ENCODE results near the gene KIAA1614.

Gene KIAA1614

GRCh38 chr1:180892675-180893074 is 20.0 kb upstream of the KIAA1614 start:
- Histone ChIP-seq H3K4me1 (ENCODE audit: control insufficient read depth, insufficient read depth, low read length) (no peaks in the 10 kb centered on the region), H3K36me3 (ENCODE audit: control insufficient read depth, insufficient read depth, low read length) (no peaks in the 10 kb centered on the region), H3K9ac (ENCODE audit: low read depth, low read length) (no peak overlapping the region), H3K9me3 (ENCODE audit: control insufficient read depth, insufficient read depth, low read length) (no peaks in the 10 kb centered on the region), H3K27me3 (ENCODE audit: control insufficient read depth, insufficient read depth, low read length) (no peaks in the 10 kb centered on the region), H3K27ac (ENCODE audit: low read depth, low read length) (no peak overlapping the region), H3K4me3 (ENCODE audit: low read depth, low read length) (no peak overlapping the region)

DNA sequence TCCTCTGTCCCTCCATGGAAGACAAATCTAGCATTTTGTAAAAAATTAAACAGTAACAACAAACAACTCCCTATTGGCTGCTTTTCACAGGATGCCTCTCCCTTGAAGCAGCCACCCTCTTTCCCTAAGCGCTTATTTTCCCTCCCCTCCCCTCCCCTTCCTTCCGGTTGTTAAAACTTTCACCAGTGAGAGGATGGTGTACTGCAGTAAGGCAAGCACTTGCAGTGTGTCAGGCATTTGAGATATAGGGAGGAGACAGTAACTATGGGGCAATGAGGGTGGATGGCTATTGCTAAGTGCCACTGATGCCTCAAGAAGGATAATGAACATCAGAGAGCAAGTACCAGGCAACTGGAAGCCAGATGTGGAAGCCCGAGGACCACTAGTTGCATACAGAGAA is 19.1 kb upstream of the KIAA1614 start:
- Histone ChIP-seq H3K36me3 (ENCODE audit: control insufficient read depth, insufficient read depth, low read length) (no peaks in the 10 kb centered on the region), H3K4me1 (ENCODE audit: control insufficient read depth, insufficient read depth, low read length) (peaks cover 4% of the 10 kb centered on the region), H3K9ac (ENCODE audit: low read depth, low read length) (no peak overlapping the region), H3K4me3 (ENCODE audit: low read depth, low read length) (no peak overlapping the region), H3K27me3 (ENCODE audit: control insufficient read depth, insufficient read depth, low read length) (no peaks in the 10 kb centered on the region), H3K27ac (ENCODE audit: low read depth, low read length) (no peak overlapping the region), H3K9me3 (ENCODE audit: control insufficient read depth, insufficient read depth, low read length) (no peaks in the 10 kb centered on the region)

DNA sequence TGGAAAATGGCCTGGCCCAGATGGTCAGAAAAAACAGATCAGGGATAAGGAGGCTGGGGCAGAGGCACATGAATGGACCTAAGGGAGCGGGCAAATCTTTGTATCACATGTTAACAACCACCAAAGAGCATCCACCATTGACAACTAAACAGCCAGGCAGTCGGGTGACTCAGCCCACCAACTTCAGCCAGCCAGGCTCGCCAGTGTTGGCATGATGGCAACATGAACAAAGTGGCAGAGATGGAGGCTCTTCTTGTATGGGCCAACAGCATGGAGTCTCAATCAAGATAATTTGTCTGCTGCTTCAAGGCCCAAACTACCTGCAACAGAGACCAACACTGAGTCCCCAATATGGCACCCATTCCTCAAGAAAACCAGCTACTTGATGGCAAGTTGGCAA is 16.5 kb upstream of the KIAA1614 start:
- Histone ChIP-seq H3K4me3 (ENCODE audit: low read depth, low read length) (no peak overlapping the region), H3K36me3 (ENCODE audit: control insufficient read depth, insufficient read depth, low read length) (no peaks in the 10 kb centered on the region), H3K9ac (ENCODE audit: low read depth, low read length) (no peak overlapping the region), H3K4me1 (ENCODE audit: control insufficient read depth, insufficient read depth, low read length) (peaks cover 12% of the 10 kb centered on the region), H3K9me3 (ENCODE audit: control insufficient read depth, insufficient read depth, low read length) (no peaks in the 10 kb centered on the region), H3K27ac (ENCODE audit: low read depth, low read length) (no peak overlapping the region), H3K27me3 (ENCODE audit: control insufficient read depth, insufficient read depth, low read length) (no peaks in the 10 kb centered on the region)

DNA sequence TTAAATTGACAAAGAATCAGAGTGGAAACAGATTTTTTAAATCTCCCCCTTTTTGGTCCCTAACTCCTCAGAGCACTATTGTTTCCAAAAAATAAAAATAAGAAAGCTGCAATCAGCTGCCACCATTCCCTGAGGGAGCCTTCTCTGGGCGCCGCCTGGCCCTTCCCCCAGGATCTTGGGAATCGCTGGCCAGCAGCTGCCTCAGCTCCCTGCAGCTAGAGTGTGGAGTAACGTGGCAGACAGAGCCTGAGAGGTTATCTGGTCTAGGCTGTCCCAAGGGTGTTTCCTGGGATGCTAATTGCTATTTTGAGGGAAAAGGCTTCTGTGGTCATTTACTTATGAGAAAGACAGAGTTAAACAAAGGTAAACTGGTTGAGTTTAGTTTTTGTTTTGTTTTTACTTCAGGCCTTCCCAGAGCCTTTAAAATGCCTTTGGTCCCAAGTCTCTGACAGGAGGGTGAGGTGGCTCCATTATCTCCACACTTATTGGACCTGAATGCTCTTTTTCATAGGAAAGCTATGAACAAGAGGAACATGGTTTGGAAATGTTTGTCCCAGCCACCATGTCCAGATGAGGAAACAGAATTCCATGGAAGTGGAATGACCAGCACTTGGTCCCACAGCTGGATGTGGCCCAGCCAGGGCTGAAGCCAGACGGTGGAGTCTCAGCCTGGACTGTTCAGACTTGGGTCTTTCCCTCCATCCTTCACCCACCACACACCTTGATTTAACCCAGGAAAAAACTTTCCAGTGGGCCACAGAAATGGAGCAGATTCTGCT is 14.1 kb upstream of the KIAA1614 start:
- H3K4me1 ChIP-seq (ENCODE audit: control insufficient read depth, insufficient read depth, low read length): peaks cover 12% of the 10 kb centered on the region
- H3K36me3 ChIP-seq (ENCODE audit: control insufficient read depth, insufficient read depth, low read length): no peaks in the 10 kb centered on the region
- no peak overlapping the region for H3K4me3 ChIP-seq (ENCODE audit: low read depth, low read length)
- no peaks in the 10 kb centered on the region for H3K9me3 ChIP-seq (ENCODE audit: control insufficient read depth, insufficient read depth, low read length)
- H3K27me3 ChIP-seq (ENCODE audit: control insufficient read depth, insufficient read depth, low read length): no peaks in the 10 kb centered on the region
- H3K27ac ChIP-seq (ENCODE audit: low read depth, low read length): no peak overlapping the region
- H3K9ac ChIP-seq (ENCODE audit: low read depth, low read length): no peak overlapping the region

DNA sequence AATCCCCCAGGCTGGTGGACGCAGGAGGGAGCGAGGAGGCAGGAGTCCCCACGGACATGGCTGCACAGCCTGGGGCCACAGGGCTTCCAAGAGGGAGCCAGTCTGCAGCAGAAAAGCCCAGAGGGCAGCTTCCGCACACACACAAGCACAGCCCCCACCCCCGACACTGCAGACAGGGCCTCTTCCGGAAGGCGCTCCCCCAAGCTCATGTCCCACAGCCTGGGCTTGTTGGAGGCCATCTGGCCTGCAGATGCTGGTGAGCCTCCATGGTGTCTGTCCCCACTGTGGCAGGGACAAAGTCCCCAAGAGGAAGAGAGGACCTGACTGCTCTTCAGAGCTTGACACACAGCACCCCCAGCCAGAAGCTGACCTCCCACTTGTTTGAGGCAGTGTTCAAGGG is 13.4 kb upstream of the KIAA1614 start:
- Histone ChIP-seq H3K36me3 (ENCODE audit: control insufficient read depth, insufficient read depth, low read length) (no peaks in the 10 kb centered on the region), H3K9ac (ENCODE audit: low read depth, low read length) (no peak overlapping the region), H3K4me3 (ENCODE audit: low read depth, low read length) (no peak overlapping the region), H3K9me3 (ENCODE audit: control insufficient read depth, insufficient read depth, low read length) (no peaks in the 10 kb centered on the region), H3K4me1 (ENCODE audit: control insufficient read depth, insufficient read depth, low read length) (peaks cover 12% of the 10 kb centered on the region), H3K27me3 (ENCODE audit: control insufficient read depth, insufficient read depth, low read length) (no peaks in the 10 kb centered on the region), H3K27ac (ENCODE audit: low read depth, low read length) (no peak overlapping the region)

- Histone ChIP-seq H3K36me3 (ENCODE audit: control insufficient read depth, insufficient read depth, low read length) (no peaks in the 10 kb centered on the region), H3K9ac (ENCODE audit: low read depth, low read length) (no peak overlapping the region), H3K4me3 (ENCODE audit: low read depth, low read length) (no peak overlapping the region), H3K27me3 (ENCODE audit: control insufficient read depth, insufficient read depth, low read length) (no peaks in the 10 kb centered on the region), H3K9me3 (ENCODE audit: control insufficient read depth, insufficient read depth, low read length) (no peaks in the 10 kb centered on the region), H3K27ac (ENCODE audit: low read depth, low read length) (no peak overlapping the region), H3K4me1 (ENCODE audit: control insufficient read depth, insufficient read depth, low read length) (peaks cover 12% of the 10 kb centered on the region)
Observed at GRCh38 chr1:180901076-180901990, 11.4 kb upstream of the KIAA1614 start.

GRCh38 chr1:180902541-180902940 is 10.2 kb upstream of the KIAA1614 start:
- no peaks in the 10 kb centered on the region for H3K36me3 ChIP-seq (ENCODE audit: control insufficient read depth, insufficient read depth, low read length)
- no peak overlapping the region for H3K27ac ChIP-seq (ENCODE audit: low read depth, low read length)
- H3K4me3 ChIP-seq (ENCODE audit: low read depth, low read length): no peak overlapping the region
- peaks cover 12% of the 10 kb centered on the region for H3K4me1 ChIP-seq (ENCODE audit: control insufficient read depth, insufficient read depth, low read length)
- H3K9me3 ChIP-seq (ENCODE audit: control insufficient read depth, insufficient read depth, low read length): no peaks in the 10 kb centered on the region
- no peak overlapping the region for H3K9ac ChIP-seq (ENCODE audit: low read depth, low read length)
- H3K27me3 ChIP-seq (ENCODE audit: control insufficient read depth, insufficient read depth, low read length): no peaks in the 10 kb centered on the region

DNA sequence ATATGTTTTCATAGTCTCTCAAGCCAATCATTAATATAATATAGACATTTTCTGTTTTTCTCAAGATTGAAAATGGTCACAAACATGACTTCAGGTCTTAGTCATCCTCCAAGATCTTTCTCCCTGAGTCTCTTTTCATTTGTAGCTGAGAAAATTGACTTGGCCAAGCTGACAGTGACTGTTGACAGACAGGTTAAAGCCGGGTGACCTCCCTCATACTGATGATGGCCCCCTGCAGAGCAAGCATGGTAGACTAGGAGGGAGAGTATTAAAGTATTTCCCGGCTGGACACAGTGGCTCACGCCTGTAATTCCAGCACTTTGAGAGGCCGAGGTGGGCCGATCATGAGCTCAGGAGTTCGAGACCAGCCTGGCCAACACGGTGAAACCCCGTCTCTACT is 6.8 kb upstream of the KIAA1614 start:
- Histone ChIP-seq H3K27ac (ENCODE audit: low read depth, low read length) (no peak overlapping the region), H3K4me1 (ENCODE audit: control insufficient read depth, insufficient read depth, low read length) (no peaks in the 10 kb centered on the region), H3K9me3 (ENCODE audit: control insufficient read depth, insufficient read depth, low read length) (no peaks in the 10 kb centered on the region), H3K9ac (ENCODE audit: low read depth, low read length) (no peak overlapping the region), H3K4me3 (ENCODE audit: low read depth, low read length) (no peak overlapping the region), H3K36me3 (ENCODE audit: control insufficient read depth, insufficient read depth, low read length) (no peaks in the 10 kb centered on the region), H3K27me3 (ENCODE audit: control insufficient read depth, insufficient read depth, low read length) (no peaks in the 10 kb centered on the region)

DNA sequence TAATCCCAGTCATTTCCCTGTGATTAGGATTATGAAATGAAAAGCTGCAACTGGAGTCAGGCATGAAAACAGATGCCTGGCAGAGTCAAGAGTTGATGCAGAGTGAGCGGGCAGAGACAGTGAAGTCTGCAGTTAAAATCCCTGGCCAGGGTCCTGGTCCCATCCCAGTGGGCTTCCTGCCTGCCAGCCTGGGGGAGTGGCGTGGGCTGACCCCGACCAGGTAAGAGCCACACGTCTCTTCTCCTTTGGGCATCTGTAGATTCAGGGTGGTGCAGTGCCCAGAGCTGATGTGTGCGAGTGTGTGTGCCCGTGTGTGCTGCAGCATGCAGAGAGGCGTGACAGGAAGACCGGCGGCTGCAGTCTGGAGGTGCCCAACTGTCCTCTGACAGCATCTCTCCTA is 6.2 kb upstream of the KIAA1614 start:
- H3K27me3 ChIP-seq (ENCODE audit: control insufficient read depth, insufficient read depth, low read length): peaks cover 5% of the 10 kb centered on the region
- H3K9ac ChIP-seq (ENCODE audit: low read depth, low read length): no peak overlapping the region
- peaks cover 4% of the 10 kb centered on the region for H3K4me1 ChIP-seq (ENCODE audit: control insufficient read depth, insufficient read depth, low read length)
- no peak overlapping the region for H3K27ac ChIP-seq (ENCODE audit: low read depth, low read length)
- H3K36me3 ChIP-seq (ENCODE audit: control insufficient read depth, insufficient read depth, low read length): no peaks in the 10 kb centered on the region
- no peak overlapping the region for H3K4me3 ChIP-seq (ENCODE audit: low read depth, low read length)
- no peaks in the 10 kb centered on the region for H3K9me3 ChIP-seq (ENCODE audit: control insufficient read depth, insufficient read depth, low read length)

- Histone ChIP-seq H3K27me3 (ENCODE audit: control insufficient read depth, insufficient read depth, low read length) (peaks cover 15% of the 10 kb centered on the region), H3K9me3 (ENCODE audit: control insufficient read depth, insufficient read depth, low read length) (no peaks in the 10 kb centered on the region), H3K36me3 (ENCODE audit: control insufficient read depth, insufficient read depth, low read length) (no peaks in the 10 kb centered on the region), H3K27ac (ENCODE audit: low read depth, low read length) (no peak overlapping the region), H3K4me1 (ENCODE audit: control insufficient read depth, insufficient read depth, low read length) (peaks cover 7% of the 10 kb centered on the region), H3K4me3 (ENCODE audit: low read depth, low read length) (no peak overlapping the region), H3K9ac (ENCODE audit: low read depth, low read length) (no peak overlapping the region)
Observed at GRCh38 chr1:180907313-180908055, 5.2 kb upstream of the KIAA1614 start.
